ENCODE measurements around the gene SKI.
"Not testable (repeated sequence)": the region's sequence is repeated elsewhere in the genome, so short reads cannot be mapped to it uniquely, and the experiment has no call there.

The SKI gene

GRCh38 chr1:2279817-2280216, 51.7 kb downstream of the SKI start:
- no peak for DNase-seq

GRCh38 chr1:2282556-2283270, 54.6 kb downstream of the SKI start:
- DNase-seq: no peak

GRCh38 chr1:2283371-2283990, 55.4 kb downstream of the SKI start:
- no peak for DNase-seq

- no peak for DNase-seq
Observed at GRCh38 chr1:2283991-2284895, 56.1 kb downstream of the SKI start.

GRCh38 chr1:2284932-2285331, 56.8 kb downstream of the SKI start:
- DNase-seq: no peak

- no peak for DNase-seq
Observed at GRCh38 chr1:2286923-2287322, 58.8 kb downstream of the SKI start.

- no peak for DNase-seq
Observed at GRCh38 chr1:2287649-2288048, 59.5 kb downstream of the SKI start.

GRCh38 chr1:2288311-2288710, 60.2 kb downstream of the SKI start:
- no peak for DNase-seq

- DNase-seq: no peak
Observed at GRCh38 chr1:2288816-2289536, 60.9 kb downstream of the SKI start.

GRCh38 chr1:2289607-2290006, 61.5 kb downstream of the SKI start:
- no peak for DNase-seq

- DNase-seq: no peak
Observed at GRCh38 chr1:2290171-2290578, 62.1 kb downstream of the SKI start.

- DNase-seq: no peak
Observed at GRCh38 chr1:2290595-2291510, 62.7 kb downstream of the SKI start.

- no peak for DNase-seq
Observed at GRCh38 chr1:2291577-2291976, 63.5 kb downstream of the SKI start.

GRCh38 chr1:2292725-2293450, 64.8 kb downstream of the SKI start:
- DNase-seq: no peak

- no peak for DNase-seq
Observed at GRCh38 chr1:2294033-2294724, 66.1 kb downstream of the SKI start.

GRCh38 chr1:2294725-2295078, 66.6 kb downstream of the SKI start:
- no peak for DNase-seq

- DNase-seq: no peak
Observed at GRCh38 chr1:2295526-2295925, 67.4 kb downstream of the SKI start.

GRCh38 chr1:2296211-2296610, 68.1 kb downstream of the SKI start:
- DNase-seq: not testable (repeated sequence)

- no peak for DNase-seq
Observed at GRCh38 chr1:2296614-2297013, 68.5 kb downstream of the SKI start.

- no peak for DNase-seq
Observed at GRCh38 chr1:2297246-2298011, 69.3 kb downstream of the SKI start.

All from NCI-H2171 (cell line).